Fibroblast of the aortic adventitia (primary cell): Measurements from ENCODE around the gene SNCB. TPM values are rescaled to one million over a fixed set of nuclear protein-coding genes. Genes with fewer than 3 reads are reported as not detected.

Experiments
- DNase-seq: peaks from one replicate; pipeline ENCODE4 v3.0.0-alpha.2; 2010; ENCODE audit warnings: low read depth
- H3K4me3 ChIP-seq: 2 replicates; pipeline ENCODE4 v1.5.1; 2011; ENCODE audit warnings: low read depth, mild to moderate bottlenecking, control low read depth, low read length, moderate library complexity
- CTCF ChIP-seq: IDR thresholded peaks from 2 replicates; pipeline ENCODE4 v1.5.1; 2011; ENCODE audit warnings: mild to moderate bottlenecking, low read length, control low read depth, inconsistent platforms; ENCODE audit not compliant: insufficient read depth
- total RNA-seq: library from RNA; depleted of rRNA; stranded (reverse); fragments of >200 nt; gene quantifications from 2 replicates; pipeline ENCODE4 v1.2.3, GENCODE V29; 2012; ENCODE audit warnings: low replicate concordance

Gene SNCB
- total RNA-seq, 1 donor, result not detected

GRCh38 chr5:176619569-176620332 lies 10.6 kb downstream of the SNCB start:
- H3K4me3 ChIP-seq, result peak overlapping the region; percentile 9
- no peak for TF ChIP-seq CTCF
- DNase-seq, result no peak

- peak overlapping the region; percentile 33 for H3K4me3 ChIP-seq
- DNase-seq, result peak; percentile 79
- TF ChIP-seq CTCF, result peak; percentile 57
Measured at GRCh38 chr5:176619203-176619568, 11.1 kb downstream of the SNCB start.

- no peak for DNase-seq
- peak overlapping the region; percentile 33 for H3K4me3 ChIP-seq
- TF ChIP-seq CTCF, result no peak
Measured at GRCh38 chr5:176618783-176619182, 11.6 kb downstream of the SNCB start.

- H3K4me3 ChIP-seq, result no peak overlapping the region
- no peak for DNase-seq
- TF ChIP-seq CTCF, result no peak
Measured at GRCh38 chr5:176616511-176616910, 13.8 kb downstream of the SNCB start.

- H3K4me3 ChIP-seq, result no peak overlapping the region
- TF ChIP-seq CTCF, result no peak
- DNase-seq, result peak; percentile 66
Measured at GRCh38 chr5:176614805-176615478, 15.4 kb downstream of the SNCB start.

- no peak overlapping the region for H3K4me3 ChIP-seq
- no peak for DNase-seq
- no peak for TF ChIP-seq CTCF
Measured at GRCh38 chr5:176612855-176613254, 17.5 kb downstream of the SNCB start.

GRCh38 chr5:176612008-176612407 lies 18.3 kb downstream of the SNCB start:
- no peak overlapping the region for H3K4me3 ChIP-seq
- no peak for TF ChIP-seq CTCF
- no peak for DNase-seq
